GM12801 (cell line): Measurements from ENCODE around the gene ZNF675.

Source experiments
- TF ChIP-seq, protein P1 (sequence below): IDR thresholded peaks from one replicate; pipeline ENCODE4 v1.5.1; 2011; ENCODE audit warnings: control low read depth; ENCODE audit not compliant: insufficient read length; ENCODE audit errors: extremely low read depth

The ZNF675 gene

GRCh38 chr19:23673132-23673531 lies 13.9 kb downstream of the ZNF675 start:
- TF ChIP-seq, protein P1, sequence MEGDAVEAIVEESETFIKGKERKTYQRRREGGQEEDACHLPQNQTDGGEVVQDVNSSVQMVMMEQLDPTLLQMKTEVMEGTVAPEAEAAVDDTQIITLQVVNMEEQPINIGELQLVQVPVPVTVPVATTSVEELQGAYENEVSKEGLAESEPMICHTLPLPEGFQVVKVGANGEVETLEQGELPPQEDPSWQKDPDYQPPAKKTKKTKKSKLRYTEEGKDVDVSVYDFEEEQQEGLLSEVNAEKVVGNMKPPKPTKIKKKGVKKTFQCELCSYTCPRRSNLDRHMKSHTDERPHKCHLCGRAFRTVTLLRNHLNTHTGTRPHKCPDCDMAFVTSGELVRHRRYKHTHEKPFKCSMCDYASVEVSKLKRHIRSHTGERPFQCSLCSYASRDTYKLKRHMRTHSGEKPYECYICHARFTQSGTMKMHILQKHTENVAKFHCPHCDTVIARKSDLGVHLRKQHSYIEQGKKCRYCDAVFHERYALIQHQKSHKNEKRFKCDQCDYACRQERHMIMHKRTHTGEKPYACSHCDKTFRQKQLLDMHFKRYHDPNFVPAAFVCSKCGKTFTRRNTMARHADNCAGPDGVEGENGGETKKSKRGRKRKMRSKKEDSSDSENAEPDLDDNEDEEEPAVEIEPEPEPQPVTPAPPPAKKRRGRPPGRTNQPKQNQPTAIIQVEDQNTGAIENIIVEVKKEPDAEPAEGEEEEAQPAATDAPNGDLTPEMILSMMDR = no peak

DNA sequence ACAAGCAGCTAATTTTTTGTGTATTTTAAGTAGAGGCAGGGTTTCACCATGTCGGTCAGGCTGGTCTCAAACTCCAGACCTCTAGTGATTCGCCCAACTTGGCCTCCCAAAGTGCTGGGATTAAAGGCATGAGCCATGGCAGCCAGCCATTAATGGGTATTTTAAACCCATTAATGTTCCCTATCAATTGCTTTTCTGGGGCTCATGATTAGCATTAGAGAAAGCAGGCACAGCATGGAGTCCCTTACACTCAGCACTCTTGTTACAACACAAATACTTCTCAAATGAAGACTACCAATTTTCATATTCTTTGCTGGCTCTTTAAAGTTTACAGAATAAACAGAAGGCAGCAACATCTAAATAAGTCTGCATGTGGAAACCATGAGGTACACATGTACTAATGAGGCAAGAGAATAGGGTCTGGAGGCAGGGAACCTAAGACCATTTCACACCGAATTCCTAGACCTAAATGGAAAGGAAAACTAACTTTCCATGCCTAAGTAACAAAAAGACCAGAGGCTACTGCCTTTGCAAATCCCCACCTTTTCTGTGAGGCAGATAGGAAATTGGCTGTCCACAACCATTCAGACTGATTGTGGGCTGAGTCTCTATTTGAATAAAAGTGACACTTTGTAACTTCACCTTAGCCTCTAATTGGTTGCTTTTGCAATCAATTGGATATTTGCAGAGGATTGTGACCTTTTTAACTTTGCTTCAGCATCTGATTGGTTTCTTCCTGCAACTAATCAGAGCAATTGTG lies 21.2 kb downstream of the ZNF675 start:
- TF ChIP-seq, protein P1 = no peak
